GM10266 (cell line): Measurements from ENCODE around the gene PYCR2.

ENCODE experiments used
- DNase-seq: peaks from one replicate; pipeline ENCODE4 v3.0.0; 2012; ENCODE audit errors: extremely low spot score
- TF ChIP-seq, protein P1 (sequence below): IDR thresholded peaks from 2 replicates; pipeline ENCODE4 v1.5.1; 2012; ENCODE audit warnings: mild to moderate bottlenecking, low read depth; ENCODE audit not compliant: control insufficient read depth, insufficient read depth; ENCODE audit errors: missing control alignments

Gene PYCR2

DNA sequence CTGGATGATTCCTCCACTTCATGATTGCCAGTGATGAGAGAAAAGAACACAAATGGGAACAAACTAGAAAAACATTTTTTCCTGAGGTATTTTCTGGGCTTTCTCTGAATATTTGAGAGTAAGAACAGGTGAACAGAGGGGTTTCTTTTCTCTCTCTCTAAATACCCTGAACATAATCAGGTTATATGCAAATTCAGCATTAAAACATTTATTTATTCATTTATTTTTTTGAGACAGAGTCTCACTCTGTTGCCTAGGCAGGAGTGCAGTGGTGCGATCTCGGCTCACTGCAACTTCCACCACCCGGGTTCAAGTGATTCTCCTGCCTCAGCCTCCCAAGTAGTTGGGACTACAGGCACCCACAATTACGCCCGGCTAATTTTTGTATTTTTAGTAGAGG lies 22.8 kb upstream of the PYCR2 start:
- TF ChIP-seq, protein P1, sequence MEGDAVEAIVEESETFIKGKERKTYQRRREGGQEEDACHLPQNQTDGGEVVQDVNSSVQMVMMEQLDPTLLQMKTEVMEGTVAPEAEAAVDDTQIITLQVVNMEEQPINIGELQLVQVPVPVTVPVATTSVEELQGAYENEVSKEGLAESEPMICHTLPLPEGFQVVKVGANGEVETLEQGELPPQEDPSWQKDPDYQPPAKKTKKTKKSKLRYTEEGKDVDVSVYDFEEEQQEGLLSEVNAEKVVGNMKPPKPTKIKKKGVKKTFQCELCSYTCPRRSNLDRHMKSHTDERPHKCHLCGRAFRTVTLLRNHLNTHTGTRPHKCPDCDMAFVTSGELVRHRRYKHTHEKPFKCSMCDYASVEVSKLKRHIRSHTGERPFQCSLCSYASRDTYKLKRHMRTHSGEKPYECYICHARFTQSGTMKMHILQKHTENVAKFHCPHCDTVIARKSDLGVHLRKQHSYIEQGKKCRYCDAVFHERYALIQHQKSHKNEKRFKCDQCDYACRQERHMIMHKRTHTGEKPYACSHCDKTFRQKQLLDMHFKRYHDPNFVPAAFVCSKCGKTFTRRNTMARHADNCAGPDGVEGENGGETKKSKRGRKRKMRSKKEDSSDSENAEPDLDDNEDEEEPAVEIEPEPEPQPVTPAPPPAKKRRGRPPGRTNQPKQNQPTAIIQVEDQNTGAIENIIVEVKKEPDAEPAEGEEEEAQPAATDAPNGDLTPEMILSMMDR = no peak
- DNase-seq = no peak

DNA sequence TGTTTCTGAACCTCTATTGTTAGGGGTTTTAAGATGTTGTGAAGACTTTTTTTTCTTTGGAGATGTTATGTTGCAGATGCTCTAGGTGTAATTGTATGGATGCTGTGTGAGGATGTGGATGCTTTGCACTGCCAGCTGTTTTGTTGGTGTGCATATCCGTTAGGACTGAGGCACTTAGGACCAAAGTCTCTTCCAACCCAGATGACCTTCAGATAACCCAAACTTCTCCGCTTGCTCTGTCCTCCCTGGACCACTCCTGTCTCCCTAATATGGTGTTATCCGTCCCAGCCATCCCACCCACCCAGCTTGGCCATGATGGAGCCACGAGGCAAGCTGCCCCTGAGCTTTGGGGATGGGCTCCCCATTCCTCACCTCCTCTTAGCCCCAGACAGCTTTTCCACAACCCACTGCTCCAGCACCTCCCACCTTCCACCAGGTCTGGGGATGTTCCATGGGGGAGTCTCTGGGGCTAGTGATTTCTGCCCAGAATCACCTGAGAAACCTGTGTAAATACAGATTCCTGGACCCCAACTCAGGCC lies 22.1 kb upstream of the PYCR2 start:
- TF ChIP-seq, protein P1 = no peak
- DNase-seq = no peak

DNA sequence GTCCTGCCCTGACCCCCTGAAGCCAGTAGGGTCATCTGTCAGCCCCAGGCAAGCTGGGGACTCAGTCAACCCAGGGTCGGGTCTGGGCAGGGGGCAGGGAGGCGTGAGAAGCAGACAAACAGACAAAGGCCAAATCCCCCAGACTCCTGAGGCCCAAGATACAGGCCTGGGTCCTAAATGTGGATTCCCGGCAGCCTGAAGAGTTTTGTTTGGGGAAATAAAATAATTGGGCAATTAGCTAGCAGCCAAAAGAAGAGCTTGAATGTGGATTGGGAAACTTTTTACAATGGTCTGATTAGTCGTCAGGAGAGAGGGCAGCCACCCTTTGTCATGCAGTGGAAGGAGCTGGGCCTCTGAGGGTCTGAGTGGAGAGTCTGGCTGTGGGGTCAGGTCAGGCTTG lies 21.5 kb upstream of the PYCR2 start:
- TF ChIP-seq, protein P1 = no peak
- no peak for DNase-seq

DNA sequence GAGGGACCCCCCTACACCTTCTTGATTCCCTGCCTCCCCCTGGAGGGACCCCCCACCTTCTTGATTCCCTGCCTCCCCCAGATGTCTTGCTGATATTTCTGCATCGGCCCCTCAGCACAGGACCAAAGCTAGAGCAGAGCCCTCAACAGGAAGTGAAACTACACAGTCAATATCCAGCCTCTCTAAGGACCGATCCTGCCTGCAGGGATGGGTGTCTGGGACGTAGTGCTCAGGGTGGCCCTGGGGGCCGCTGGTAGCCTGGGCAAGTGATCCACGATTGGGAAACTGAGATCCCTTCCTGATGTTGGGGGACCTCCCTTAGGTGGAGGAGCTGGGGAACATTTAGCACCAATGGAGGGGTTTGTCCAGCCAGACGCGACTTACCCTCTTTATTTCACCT lies 20.9 kb upstream of the PYCR2 start:
- peak; percentile 67 for DNase-seq

DNA sequence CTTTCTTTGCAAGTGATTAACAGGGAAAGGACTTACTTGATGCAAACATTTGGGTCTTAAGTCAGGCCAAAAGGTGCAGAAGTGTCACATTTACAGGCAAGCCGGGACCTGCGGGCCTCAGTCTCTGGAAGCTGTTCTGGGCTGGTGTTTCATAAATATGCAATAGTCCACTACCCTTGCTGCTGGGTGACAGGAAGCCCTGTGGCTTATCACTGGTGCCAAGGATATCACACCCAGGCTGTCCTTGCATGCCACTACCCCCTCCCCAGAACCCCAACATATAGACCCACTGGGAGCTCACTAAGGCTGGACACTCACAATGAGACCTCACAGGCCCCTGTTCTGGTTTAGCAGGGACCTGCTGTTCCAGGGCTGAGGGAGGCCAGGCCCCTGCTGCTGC lies 20.3 kb upstream of the PYCR2 start:
- TF ChIP-seq, protein P1 = no peak

More for the DNA sequence above, 20.9 kb upstream of the PYCR2 start:
- TF ChIP-seq, protein P1 = no peak

DNA sequence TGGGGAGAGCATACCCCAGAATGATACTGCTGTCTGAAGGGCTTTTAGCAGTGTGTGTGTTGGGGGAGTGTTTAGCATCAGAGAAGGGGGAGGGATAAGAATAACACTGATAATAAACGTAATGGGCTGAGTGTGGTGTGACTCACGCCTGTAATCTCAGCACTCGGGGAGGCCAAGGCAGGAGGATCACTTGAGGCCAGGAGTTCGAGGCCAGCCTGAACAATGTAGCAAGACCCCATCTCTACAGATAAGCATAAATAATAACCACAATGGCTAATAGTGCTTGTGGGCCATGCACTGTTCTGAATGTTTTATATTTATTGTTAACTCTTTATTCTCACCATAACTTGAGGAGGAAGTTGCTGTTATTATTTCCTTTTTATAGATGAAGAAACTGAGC lies 19.5 kb upstream of the PYCR2 start:
- DNase-seq = no peak
- TF ChIP-seq, protein P1 = no peak

More for the DNA sequence above, 20.3 kb upstream of the PYCR2 start:
- DNase-seq = no peak

DNA sequence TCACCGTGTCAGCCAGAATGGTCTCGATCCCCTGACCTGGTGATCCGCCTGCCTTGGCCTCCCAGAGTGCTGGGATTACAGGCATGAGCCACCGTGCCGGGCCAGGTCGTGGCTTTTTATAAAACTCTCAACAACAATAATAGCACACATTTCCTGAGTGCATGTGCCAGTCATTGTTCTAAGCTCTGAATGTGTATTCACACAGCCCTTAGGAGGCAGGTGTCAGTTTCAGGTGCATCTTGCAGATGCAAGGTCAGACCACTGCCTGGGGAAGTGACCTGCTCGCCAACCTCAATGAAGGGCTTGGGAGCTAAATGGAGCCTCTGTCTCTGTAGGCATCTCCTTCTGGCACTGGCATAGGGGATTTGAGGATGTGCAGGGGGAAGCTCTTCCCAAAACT lies 18.5 kb upstream of the PYCR2 start:
- TF ChIP-seq, protein P1 = no peak

DNA sequence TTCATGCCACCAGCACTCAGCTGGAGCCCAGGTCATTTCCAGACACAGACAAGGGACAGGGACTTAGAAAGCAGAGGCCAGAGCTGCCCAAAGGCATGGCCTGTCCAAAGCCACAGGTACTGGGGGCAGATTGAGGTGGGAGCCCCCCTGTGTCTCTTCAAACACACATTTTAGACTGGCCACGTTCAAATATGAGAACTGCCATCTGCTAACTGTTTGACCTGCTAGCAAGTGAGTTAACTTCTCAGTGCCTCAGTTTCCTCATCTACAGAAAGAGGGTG lies 17.8 kb upstream of the PYCR2 start:
- TF ChIP-seq, protein P1 = no peak
- DNase-seq = no peak

More for the DNA sequence above, 18.5 kb upstream of the PYCR2 start:
- no peak for DNase-seq
